Right cardiac atrium (tissue), 5 donors: ENCODE measurements around the gene C1orf105. TPM values are rescaled to one million over a fixed set of nuclear protein-coding genes. Genes with fewer than 3 reads are reported as not detected.

Experiments used
- ATAC-seq, 2 donors: fragments of 200-7000 bp; cut with Tn5 transposase; one replicate each; pipeline versions ENCODE4 v1.8.0 to v1.9.1; 2020; ENCODE audit warnings: moderate library complexity in 2 of 2, mild to moderate bottlenecking in 1 of 2
- DNase-seq, 3 donors: peaks; one replicate each; pipeline ENCODE4 v3.0.0-alpha.2; 2020
- H3K27ac ChIP-seq: one replicate; pipeline ENCODE4 v1.5.1; 2013; ENCODE audit warnings: mild to moderate bottlenecking, low read length, control low read depth, moderate library complexity
- H3K27me3 ChIP-seq: one replicate; pipeline ENCODE4 v1.6.1; 2013; ENCODE audit not compliant: control insufficient read depth, insufficient read depth
- H3K4me1 ChIP-seq: one replicate; pipeline ENCODE4 v1.6.1; 2013; ENCODE audit warnings: low read length; ENCODE audit not compliant: control insufficient read depth, insufficient read depth
- H3K4me3 ChIP-seq: one replicate; pipeline ENCODE4 v1.5.1; 2013; ENCODE audit warnings: low read length, control low read depth
- H3K9me3 ChIP-seq: one replicate; pipeline ENCODE4 v1.6.1; 2013; ENCODE audit warnings: low read length; ENCODE audit not compliant: control insufficient read depth
- WGBS: extraction: QIAGEN DNeasy Blood & Tissue Kit; methylation state at CpG from one replicate; pipeline ENCODE4 v1.1.7; 2013; 5-methylcytosine and 5-hydroxymethylcytosine counted together
- intact Hi-C, 4 donors: fragments of 100-400 bp; cut with DNase I; formaldehyde crosslinking; loops; one replicate each; pipeline versions ENCODE4 v1.11.0 to v1.14.0; 2022 to 2023
- polyA plus RNA-seq: library from polyadenylated mRNA; stranded (reverse); fragments of 200-250 nt; gene quantifications from one replicate; pipeline ENCODE4 v1.2.3, GENCODE V29; 2013
- total RNA-seq, 4 donors: library from RNA; stranded (reverse); fragmentation: NEBNext Ultra II Directional; extraction: Animal tissue kit (Norgen Biotek cat#: 25700); gene quantifications; one replicate each; pipeline ENCODE4 v1.2.1, GENCODE V29; 2021
- donor health status: healthy with polysubstance abuse.
- donor health status: DM: no; HTN: yes; CAD: no.
- donor health status: DM: no; HTN: no; CAD: no.
- donor health status: DM: no; HTN: yes; CAD: no; lungs with severe emphysema.
- donor health status: DM: yes; HTN: yes; CAD: no.

C1orf105 gene
- total and polyA plus RNA-seq, 5 donors: 3.2 to 21.5 (median 12.7) TPM

- intact Hi-C loops: no loop called here
- Histone ChIP-seq H3K27me3 (no peaks in the 10 kb centered on the region), H3K4me3 (no peak overlapping the region), H3K27ac (no peak overlapping the region), H3K4me1 (peaks cover 1% of the 10 kb centered on the region), H3K9me3 (no peaks in the 10 kb centered on the region)
- DNase-seq (no peak), ATAC-seq (peak in 1 of 2 donors; percentile 38)
- WGBS: 61% methylated on average over 4 of the region's 4 CpGs
Observed at GRCh38 chr1:172382990-172383389, 37.5 kb upstream of the C1orf105 start.

- intact Hi-C loops: no loop called here
- H3K4me1 ChIP-seq: peaks cover 1% of the 10 kb centered on the region
- H3K4me3 ChIP-seq: no peak overlapping the region
- no peaks in the 10 kb centered on the region for H3K9me3 ChIP-seq
- no peak for ATAC-seq
- 30% methylated on average over 3 of the region's 3 CpGs for WGBS
- H3K27me3 ChIP-seq: no peaks in the 10 kb centered on the region
- DNase-seq: no peak
- no peak overlapping the region for H3K27ac ChIP-seq
Observed at GRCh38 chr1:172383536-172383935, 36.9 kb upstream of the C1orf105 start.

GRCh38 chr1:172384656-172385055 lies 35.8 kb upstream of the C1orf105 start:
- H3K4me3 ChIP-seq: no peak overlapping the region
- no peak overlapping the region for H3K27ac ChIP-seq
- ATAC-seq: no peak
- no peak for DNase-seq
- 100% methylated on average over 1 of the region's 1 CpG for WGBS
- intact Hi-C loops: no loop called here
- no peaks in the 10 kb centered on the region for H3K9me3 ChIP-seq
- H3K27me3 ChIP-seq: no peaks in the 10 kb centered on the region
- H3K4me1 ChIP-seq: peaks cover 1% of the 10 kb centered on the region

- Histone ChIP-seq H3K27me3 (no peaks in the 10 kb centered on the region), H3K9me3 (no peaks in the 10 kb centered on the region), H3K27ac (no peak overlapping the region), H3K4me3 (no peak overlapping the region), H3K4me1 (peaks cover 1% of the 10 kb centered on the region)
- WGBS: 92% methylated on average over 2 of the region's 2 CpGs
- no peak for DNase-seq
- intact Hi-C loops: no loop called here
- ATAC-seq: no peak
Observed at GRCh38 chr1:172386046-172386445, 34.4 kb upstream of the C1orf105 start.

GRCh38 chr1:172388490-172388889 lies 32.0 kb upstream of the C1orf105 start:
- DNase-seq (peak in 1 of 3 donors; percentile 46), ATAC-seq (no peak)
- intact Hi-C loops: no loop called here
- 95% methylated on average over 8 of the region's 8 CpGs for WGBS
- Histone ChIP-seq H3K9me3 (no peaks in the 10 kb centered on the region), H3K4me1 (peaks cover 1% of the 10 kb centered on the region), H3K27me3 (no peaks in the 10 kb centered on the region), H3K4me3 (no peak overlapping the region), H3K27ac (no peak overlapping the region)

- Histone ChIP-seq H3K27me3 (no peaks in the 10 kb centered on the region), H3K9me3 (no peaks in the 10 kb centered on the region), H3K4me1 (peaks cover 4% of the 10 kb centered on the region), H3K27ac (no peak overlapping the region), H3K4me3 (no peak overlapping the region)
- WGBS: 29% methylated on average over 3 of the region's 3 CpGs
- ATAC-seq (peak in 1 of 2 donors; percentile 59), DNase-seq (no peak)
- intact Hi-C loops: loop anchor here (10.0 kb wide), 2 partner anchors 245 to 385 kb away; no protein-coding TSS in a partner anchor
Observed at GRCh38 chr1:172390301-172390682, 30.2 kb upstream of the C1orf105 start.

- DNase-seq (peak in 1 of 3 donors; percentile 52), ATAC-seq (peak in 1 of 2 donors; percentile 52)
- peaks cover 4% of the 10 kb centered on the region for H3K4me1 ChIP-seq
- 70% methylated on average over 9 of the region's 9 CpGs for WGBS
- intact Hi-C loops: loop anchor here (10.0 kb wide), 2 partner anchors 246 to 386 kb away; no protein-coding TSS in a partner anchor
- H3K4me3 ChIP-seq: no peak overlapping the region
- no peaks in the 10 kb centered on the region for H3K9me3 ChIP-seq
- no peaks in the 10 kb centered on the region for H3K27me3 ChIP-seq
- H3K27ac ChIP-seq: no peak overlapping the region
Observed at GRCh38 chr1:172390683-172391551, 29.6 kb upstream of the C1orf105 start.

- intact Hi-C loops: loop anchor here (10.0 kb wide), 2 partner anchors 247 to 387 kb away; no protein-coding TSS in a partner anchor
- DNase-seq (no peak), ATAC-seq (no peak)
- Histone ChIP-seq H3K4me1 (peaks cover 4% of the 10 kb centered on the region), H3K27me3 (no peaks in the 10 kb centered on the region), H3K9me3 (no peaks in the 10 kb centered on the region), H3K27ac (no peak overlapping the region), H3K4me3 (no peak overlapping the region)
- 92% methylated on average over 1 of the region's 1 CpG for WGBS
Observed at GRCh38 chr1:172391976-172392375, 28.5 kb upstream of the C1orf105 start.

GRCh38 chr1:172393354-172393753 lies 27.1 kb upstream of the C1orf105 start:
- ATAC-seq (no peak), DNase-seq (no peak)
- intact Hi-C loops: loop anchor here (10.0 kb wide), 2 partner anchors 249 to 389 kb away; no protein-coding TSS in a partner anchor
- H3K4me1 ChIP-seq: peaks cover 4% of the 10 kb centered on the region
- no peak overlapping the region for H3K4me3 ChIP-seq
- H3K9me3 ChIP-seq: no peaks in the 10 kb centered on the region
- 87% methylated on average over 5 of the region's 5 CpGs for WGBS
- H3K27ac ChIP-seq: no peak overlapping the region
- no peaks in the 10 kb centered on the region for H3K27me3 ChIP-seq

- intact Hi-C loops: loop anchor here (10.0 kb wide), 2 partner anchors 249 to 389 kb away; no protein-coding TSS in a partner anchor
- ATAC-seq (no peak), DNase-seq (peak in 1 of 3 donors; percentile 29)
- Histone ChIP-seq H3K4me1 (peaks cover 4% of the 10 kb centered on the region), H3K27me3 (no peaks in the 10 kb centered on the region), H3K9me3 (no peaks in the 10 kb centered on the region), H3K27ac (peak overlapping the region; percentile 46), H3K4me3 (peak overlapping the region; percentile 28)
- 42% methylated on average over 4 of the region's 4 CpGs for WGBS
Observed at GRCh38 chr1:172394141-172394751, 26.2 kb upstream of the C1orf105 start.

GRCh38 chr1:172394811-172395210 lies 25.7 kb upstream of the C1orf105 start:
- no peak for ATAC-seq
- Histone ChIP-seq H3K27ac (no peak overlapping the region), H3K4me1 (peaks cover 4% of the 10 kb centered on the region), H3K27me3 (no peaks in the 10 kb centered on the region), H3K4me3 (no peak overlapping the region), H3K9me3 (no peaks in the 10 kb centered on the region)
- 94% methylated on average over 5 of the region's 5 CpGs for WGBS
- DNase-seq: no peak
- intact Hi-C loops: loop anchor here (5.0 to 10.0 kb wide), 3 partner anchors 250 to 390 kb away; no protein-coding TSS in a partner anchor
